K562 (cell line): ENCODE results near the gene ATP5F1D. TPM values are rescaled to one million over a fixed set of nuclear protein-coding genes. Genes with fewer than 3 reads are reported as not detected.
A peak's percentile ranks its signal among the peaks of the same experiment; 100 is the strongest.

Source experiments
- AFF4 ChIP-seq: sonication (generic); formaldehyde crosslinking; IDR thresholded peaks from 2 replicates; pipeline ENCODE4 v1.8.0; 2023; ENCODE audit warnings: mild to moderate bottlenecking, missing genetic modification reagents
- ARID4B ChIP-seq: sonication (generic); formaldehyde crosslinking; IDR thresholded peaks from 2 replicates; pipeline ENCODE4 v1.8.0; 2022; ENCODE audit warnings: mild to moderate bottlenecking, missing genetic modification reagents
- CHD1 ChIP-seq: fragments of 200-600 bp; sonication (generic); IDR thresholded peaks from one replicate; pipeline ENCODE4 v1.6.1; 2012; ENCODE audit warnings: mild to moderate bottlenecking, moderate library complexity, low read length, inconsistent platforms
- HDAC2 ChIP-seq: fragments of 450-650 bp; IDR thresholded peaks from 2 replicates; pipeline ENCODE4 v1.6.1; 2016; ENCODE audit warnings: mild to moderate bottlenecking
- MCM3 ChIP-seq: fragments of 450-650 bp; IDR thresholded peaks from 2 replicates; pipeline ENCODE4 v1.6.1; 2016
- NR4A1 ChIP-seq, 2 experiments: fragments of 250-450 bp in 1 of 2; fragments of 450-650 bp in 1 of 2; sonication (Bioruptor Pico) in 1 of 2; IDR thresholded peaks; 2 replicates each; pipeline versions ENCODE4 v1.4.0 to v1.6.1; 2016 to 2020; ENCODE audit warnings: mild to moderate bottlenecking in 2 of 2, missing compliant biosample characterization in 1 of 2, missing genetic modification characterization in 1 of 2, moderate library complexity in 1 of 2
- RAD21 ChIP-seq, 2 experiments: fragments of 250-450 bp in 1 of 2; fragments of 450-650 bp in 1 of 2; sonication (Bioruptor Pico) in 1 of 2; formaldehyde crosslinking in 1 of 2; IDR thresholded peaks in 1 of 2; conservative IDR thresholded peaks in 1 of 2; 2 replicates each; pipeline versions ENCODE4 v1.4.0 to v1.8.0; 2020 to 2022; ENCODE audit warnings: mild to moderate bottlenecking in 2 of 2, moderate library complexity in 1 of 2
- RBM39 ChIP-seq: fragments of 200-400 bp; formaldehyde crosslinking; optimal IDR thresholded peaks from 2 replicates; pipeline ENCODE3; 2018; ENCODE audit warnings: low read depth, low read length
- RCOR1 ChIP-seq, 2 experiments: IDR thresholded peaks; 2 replicates each; pipeline ENCODE4 v1.6.1; 2012; ENCODE audit warnings: low read depth in 2 of 2, low read length in 2 of 2, borderline replicate concordance in 1 of 2, improper control_type of control experiment in 1 of 2
- SREBF2 ChIP-seq: sonication (generic); formaldehyde crosslinking; IDR thresholded peaks from 2 replicates; pipeline ENCODE4 v1.4.0; 2020; ENCODE audit warnings: mild to moderate bottlenecking, missing genetic modification reagents
- XRCC5 ChIP-seq: fragments of 200-400 bp; formaldehyde crosslinking; IDR thresholded peaks from 2 replicates; pipeline ENCODE4 v1.6.1; 2017; ENCODE audit warnings: low read depth, mild to moderate bottlenecking, low read length
- ZNF280B ChIP-seq: fragments of 250-450 bp; sonication (Bioruptor Pico); IDR thresholded peaks from 2 replicates; pipeline ENCODE4 v1.5.1; 2021; ENCODE audit warnings: mild to moderate bottlenecking
- ZNF584 ChIP-seq: fragments of 200-800 bp; sonication (Bioruptor generic); IDR thresholded peaks from 2 replicates; pipeline ENCODE4 v1.6.1; 2016; ENCODE audit warnings: low read depth, mild to moderate bottlenecking, missing genetic modification characterization, missing compliant biosample characterization
- polyA plus RNA-seq, 8 experiments: library from polyadenylated mRNA; depleted of rRNA in 4 of 8; stranded (reverse) in 5 of 8; unstranded in 3 of 8; fragments of >200 nt; fragmentation: Nextera tagmentation in 2 of 8; fragmentation: Illumina TruSeq in 1 of 8; extraction: Ambion mirVana in 2 of 8; extraction: Trizol in 1 of 8; gene quantifications; 2 replicates each; pipeline versions ENCODE4 v1.2.1 to v1.2.3, GENCODE V29; 2011 to 2014; ENCODE audit warnings: inconsistent platforms in 1 of 8, missing spikeins in 1 of 8
- total RNA-seq, 7 experiments: library from RNA; depleted of rRNA in 6 of 7; stranded (reverse); fragments of >200 nt in 6 of 7; fragmentation: Illumina TruSeq in 2 of 7; extraction: Trizol in 2 of 7; gene quantifications; 2 replicates each; pipeline versions ENCODE4 v1.2.1 to v1.2.3, GENCODE V29; 2011 to 2021; ENCODE audit warnings: low replicate concordance in 1 of 7
- TF ChIP-seq, protein P1 (sequence below), 2 experiments: fragments of 250-450 bp in 1 of 2; fragments of 450-650 bp in 1 of 2; sonication (Bioruptor Pico) in 1 of 2; IDR thresholded peaks; 2 replicates each; pipeline versions ENCODE4 v1.6.1 to v1.8.0; 2016 to 2021; ENCODE audit warnings: mild to moderate bottlenecking in 2 of 2, moderate library complexity in 2 of 2, missing compliant biosample characterization in 1 of 2, missing genetic modification characterization in 1 of 2

The ATP5F1D gene
- total and polyA plus RNA-seq, 9 of the 15 experiments (the other 6 are each of a cell fraction or from before 2014, with no cell fraction given): 3.9 to 409 (median 36.8) TPM

DNA sequence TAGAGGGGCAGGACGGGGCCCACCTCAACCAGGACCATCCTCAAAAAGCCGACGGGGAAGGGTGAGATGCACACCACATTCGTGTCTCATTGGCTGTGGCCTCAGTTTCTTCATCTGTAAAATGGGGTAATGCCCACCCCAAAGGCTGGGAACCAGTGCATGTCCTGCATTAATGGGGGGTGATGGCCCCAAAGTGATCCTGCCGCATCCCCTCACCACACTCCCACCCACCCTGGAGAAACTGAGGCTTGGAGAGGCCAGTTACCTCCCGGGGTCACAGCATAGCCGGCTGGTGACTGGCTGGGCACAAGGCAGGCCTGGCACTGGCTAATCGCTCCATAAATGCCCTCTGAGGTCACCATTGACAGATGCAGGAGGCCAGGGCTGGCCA lies 6.2 kb downstream of the ATP5F1D start (continued):
- TF ChIP-seq SREBF2 (CRISPR knock-in tag) (no peak), ZNF280B (CRISPR knock-in tag) (no peak), RBM39 (no peak), NR4A1 (CRISPR knock-in tag; IDR thresholded peaks at IDR 0.05) (no peak), NR4A1 (tag; IDR thresholded peaks at IDR 0.05) (peak; percentile 57; the same call in 1 of the 2 replicates), ZNF584 (CRISPR knock-in tag) (0 out of 2 replicates have a peak, but pooled peaks have one; percentile 29), RCOR1 (IDR thresholded peaks at IDR 0.05; ENCODE audit: borderline replicate concordance in 1 of 2, low read depth in 2 of 2, low read length in 2 of 2) (peak; percentile 29 to 82; a peak in 2 of 4 replicates), MCM3 (no peak), RAD21 (CRISPR knock-in tag; conservative IDR thresholded peaks at IDR 0.05 in 1 of 2, IDR thresholded peaks at IDR 0.05 in 1 of 2) (peak in 1 of 2 experiments; percentile 16; a peak in 1 of 4 replicates), ARID4B (CRISPR knock-in tag) (0 out of 2 replicates have a peak, but pooled peaks have one; percentile 1), HDAC2 (peak; percentile 96), XRCC5 (no peak; the same call in 1 of the 2 replicates), CHD1 (peak; percentile 53), AFF4 (CRISPR knock-in tag) (0 out of 2 replicates have a peak, but pooled peaks have one; percentile 43)
- TF ChIP-seq, protein P1, sequence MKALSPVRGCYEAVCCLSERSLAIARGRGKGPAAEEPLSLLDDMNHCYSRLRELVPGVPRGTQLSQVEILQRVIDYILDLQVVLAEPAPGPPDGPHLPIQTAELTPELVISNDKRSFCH (CRISPR knock-in tag; IDR thresholded peaks at IDR 0.05): no peak
- TF ChIP-seq, protein P1 (tag; IDR thresholded peaks at IDR 0.05): peak; percentile 55; the same call in 1 of the 2 replicates
